ENCODE data around the gene PCNP.

DNA sequence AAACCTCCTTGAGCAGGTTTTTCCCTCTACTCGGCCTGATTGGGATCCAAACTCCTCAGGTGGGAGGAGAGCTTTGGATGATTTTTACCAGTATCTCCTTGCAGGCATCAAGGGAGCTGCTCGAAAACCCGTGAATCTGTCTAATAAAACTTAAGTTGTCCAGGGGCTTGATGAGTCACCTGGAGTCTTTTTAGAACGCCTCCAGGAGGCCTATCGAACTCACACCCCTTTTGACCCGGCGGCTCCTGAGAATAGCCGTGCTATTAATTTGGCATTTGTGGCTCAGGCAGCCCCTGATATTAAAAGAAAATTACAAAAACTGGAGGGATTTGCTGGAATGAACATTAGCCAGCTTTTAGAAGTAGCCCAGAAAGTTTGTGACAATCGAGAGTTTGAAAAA is 61.4 kb downstream of the PCNP start:
- TF ChIP-seq, protein P1, sequence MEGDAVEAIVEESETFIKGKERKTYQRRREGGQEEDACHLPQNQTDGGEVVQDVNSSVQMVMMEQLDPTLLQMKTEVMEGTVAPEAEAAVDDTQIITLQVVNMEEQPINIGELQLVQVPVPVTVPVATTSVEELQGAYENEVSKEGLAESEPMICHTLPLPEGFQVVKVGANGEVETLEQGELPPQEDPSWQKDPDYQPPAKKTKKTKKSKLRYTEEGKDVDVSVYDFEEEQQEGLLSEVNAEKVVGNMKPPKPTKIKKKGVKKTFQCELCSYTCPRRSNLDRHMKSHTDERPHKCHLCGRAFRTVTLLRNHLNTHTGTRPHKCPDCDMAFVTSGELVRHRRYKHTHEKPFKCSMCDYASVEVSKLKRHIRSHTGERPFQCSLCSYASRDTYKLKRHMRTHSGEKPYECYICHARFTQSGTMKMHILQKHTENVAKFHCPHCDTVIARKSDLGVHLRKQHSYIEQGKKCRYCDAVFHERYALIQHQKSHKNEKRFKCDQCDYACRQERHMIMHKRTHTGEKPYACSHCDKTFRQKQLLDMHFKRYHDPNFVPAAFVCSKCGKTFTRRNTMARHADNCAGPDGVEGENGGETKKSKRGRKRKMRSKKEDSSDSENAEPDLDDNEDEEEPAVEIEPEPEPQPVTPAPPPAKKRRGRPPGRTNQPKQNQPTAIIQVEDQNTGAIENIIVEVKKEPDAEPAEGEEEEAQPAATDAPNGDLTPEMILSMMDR (conservative IDR thresholded peaks at IDR 0.05; ENCODE audit: low read depth in 2 of 2), result no peak
- TF ChIP-seq, protein P2, sequence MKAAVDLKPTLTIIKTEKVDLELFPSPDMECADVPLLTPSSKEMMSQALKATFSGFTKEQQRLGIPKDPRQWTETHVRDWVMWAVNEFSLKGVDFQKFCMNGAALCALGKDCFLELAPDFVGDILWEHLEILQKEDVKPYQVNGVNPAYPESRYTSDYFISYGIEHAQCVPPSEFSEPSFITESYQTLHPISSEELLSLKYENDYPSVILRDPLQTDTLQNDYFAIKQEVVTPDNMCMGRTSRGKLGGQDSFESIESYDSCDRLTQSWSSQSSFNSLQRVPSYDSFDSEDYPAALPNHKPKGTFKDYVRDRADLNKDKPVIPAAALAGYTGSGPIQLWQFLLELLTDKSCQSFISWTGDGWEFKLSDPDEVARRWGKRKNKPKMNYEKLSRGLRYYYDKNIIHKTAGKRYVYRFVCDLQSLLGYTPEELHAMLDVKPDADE (IDR thresholded peaks at IDR 0.05), result no peak
- no peak for TF ChIP-seq JUNB (IDR thresholded peaks at IDR 0.05; ENCODE audit: unreplicated experiment)
- no peak for TF ChIP-seq NANOG (IDR thresholded peaks at IDR 0.05; ENCODE audit: borderline replicate concordance)
- TF ChIP-seq EZH2 (IDR thresholded peaks at IDR 0.05; ENCODE audit: low read depth, unreplicated experiment), result no peak
- no peak for TF ChIP-seq POLR2AphosphoS5 (IDR thresholded peaks at IDR 0.05; ENCODE audit: low read depth)
- TF ChIP-seq, protein P3, sequence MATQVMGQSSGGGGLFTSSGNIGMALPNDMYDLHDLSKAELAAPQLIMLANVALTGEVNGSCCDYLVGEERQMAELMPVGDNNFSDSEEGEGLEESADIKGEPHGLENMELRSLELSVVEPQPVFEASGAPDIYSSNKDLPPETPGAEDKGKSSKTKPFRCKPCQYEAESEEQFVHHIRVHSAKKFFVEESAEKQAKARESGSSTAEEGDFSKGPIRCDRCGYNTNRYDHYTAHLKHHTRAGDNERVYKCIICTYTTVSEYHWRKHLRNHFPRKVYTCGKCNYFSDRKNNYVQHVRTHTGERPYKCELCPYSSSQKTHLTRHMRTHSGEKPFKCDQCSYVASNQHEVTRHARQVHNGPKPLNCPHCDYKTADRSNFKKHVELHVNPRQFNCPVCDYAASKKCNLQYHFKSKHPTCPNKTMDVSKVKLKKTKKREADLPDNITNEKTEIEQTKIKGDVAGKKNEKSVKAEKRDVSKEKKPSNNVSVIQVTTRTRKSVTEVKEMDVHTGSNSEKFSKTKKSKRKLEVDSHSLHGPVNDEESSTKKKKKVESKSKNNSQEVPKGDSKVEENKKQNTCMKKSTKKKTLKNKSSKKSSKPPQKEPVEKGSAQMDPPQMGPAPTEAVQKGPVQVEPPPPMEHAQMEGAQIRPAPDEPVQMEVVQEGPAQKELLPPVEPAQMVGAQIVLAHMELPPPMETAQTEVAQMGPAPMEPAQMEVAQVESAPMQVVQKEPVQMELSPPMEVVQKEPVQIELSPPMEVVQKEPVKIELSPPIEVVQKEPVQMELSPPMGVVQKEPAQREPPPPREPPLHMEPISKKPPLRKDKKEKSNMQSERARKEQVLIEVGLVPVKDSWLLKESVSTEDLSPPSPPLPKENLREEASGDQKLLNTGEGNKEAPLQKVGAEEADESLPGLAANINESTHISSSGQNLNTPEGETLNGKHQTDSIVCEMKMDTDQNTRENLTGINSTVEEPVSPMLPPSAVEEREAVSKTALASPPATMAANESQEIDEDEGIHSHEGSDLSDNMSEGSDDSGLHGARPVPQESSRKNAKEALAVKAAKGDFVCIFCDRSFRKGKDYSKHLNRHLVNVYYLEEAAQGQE (IDR thresholded peaks at IDR 0.05; ENCODE audit: unreplicated experiment), result no peak
- no peak for TF ChIP-seq ZNF331 (CRISPR knock-in tag; IDR thresholded peaks at IDR 0.05; ENCODE audit: low read depth)
- no peak for TF ChIP-seq CREB1 (CRISPR knock-in tag; IDR thresholded peaks at IDR 0.05; ENCODE audit: low read depth)
- TF ChIP-seq EZH2phosphoT487 (IDR thresholded peaks at IDR 0.05; ENCODE audit: unreplicated experiment), result no peak
- TF ChIP-seq, protein P4, sequence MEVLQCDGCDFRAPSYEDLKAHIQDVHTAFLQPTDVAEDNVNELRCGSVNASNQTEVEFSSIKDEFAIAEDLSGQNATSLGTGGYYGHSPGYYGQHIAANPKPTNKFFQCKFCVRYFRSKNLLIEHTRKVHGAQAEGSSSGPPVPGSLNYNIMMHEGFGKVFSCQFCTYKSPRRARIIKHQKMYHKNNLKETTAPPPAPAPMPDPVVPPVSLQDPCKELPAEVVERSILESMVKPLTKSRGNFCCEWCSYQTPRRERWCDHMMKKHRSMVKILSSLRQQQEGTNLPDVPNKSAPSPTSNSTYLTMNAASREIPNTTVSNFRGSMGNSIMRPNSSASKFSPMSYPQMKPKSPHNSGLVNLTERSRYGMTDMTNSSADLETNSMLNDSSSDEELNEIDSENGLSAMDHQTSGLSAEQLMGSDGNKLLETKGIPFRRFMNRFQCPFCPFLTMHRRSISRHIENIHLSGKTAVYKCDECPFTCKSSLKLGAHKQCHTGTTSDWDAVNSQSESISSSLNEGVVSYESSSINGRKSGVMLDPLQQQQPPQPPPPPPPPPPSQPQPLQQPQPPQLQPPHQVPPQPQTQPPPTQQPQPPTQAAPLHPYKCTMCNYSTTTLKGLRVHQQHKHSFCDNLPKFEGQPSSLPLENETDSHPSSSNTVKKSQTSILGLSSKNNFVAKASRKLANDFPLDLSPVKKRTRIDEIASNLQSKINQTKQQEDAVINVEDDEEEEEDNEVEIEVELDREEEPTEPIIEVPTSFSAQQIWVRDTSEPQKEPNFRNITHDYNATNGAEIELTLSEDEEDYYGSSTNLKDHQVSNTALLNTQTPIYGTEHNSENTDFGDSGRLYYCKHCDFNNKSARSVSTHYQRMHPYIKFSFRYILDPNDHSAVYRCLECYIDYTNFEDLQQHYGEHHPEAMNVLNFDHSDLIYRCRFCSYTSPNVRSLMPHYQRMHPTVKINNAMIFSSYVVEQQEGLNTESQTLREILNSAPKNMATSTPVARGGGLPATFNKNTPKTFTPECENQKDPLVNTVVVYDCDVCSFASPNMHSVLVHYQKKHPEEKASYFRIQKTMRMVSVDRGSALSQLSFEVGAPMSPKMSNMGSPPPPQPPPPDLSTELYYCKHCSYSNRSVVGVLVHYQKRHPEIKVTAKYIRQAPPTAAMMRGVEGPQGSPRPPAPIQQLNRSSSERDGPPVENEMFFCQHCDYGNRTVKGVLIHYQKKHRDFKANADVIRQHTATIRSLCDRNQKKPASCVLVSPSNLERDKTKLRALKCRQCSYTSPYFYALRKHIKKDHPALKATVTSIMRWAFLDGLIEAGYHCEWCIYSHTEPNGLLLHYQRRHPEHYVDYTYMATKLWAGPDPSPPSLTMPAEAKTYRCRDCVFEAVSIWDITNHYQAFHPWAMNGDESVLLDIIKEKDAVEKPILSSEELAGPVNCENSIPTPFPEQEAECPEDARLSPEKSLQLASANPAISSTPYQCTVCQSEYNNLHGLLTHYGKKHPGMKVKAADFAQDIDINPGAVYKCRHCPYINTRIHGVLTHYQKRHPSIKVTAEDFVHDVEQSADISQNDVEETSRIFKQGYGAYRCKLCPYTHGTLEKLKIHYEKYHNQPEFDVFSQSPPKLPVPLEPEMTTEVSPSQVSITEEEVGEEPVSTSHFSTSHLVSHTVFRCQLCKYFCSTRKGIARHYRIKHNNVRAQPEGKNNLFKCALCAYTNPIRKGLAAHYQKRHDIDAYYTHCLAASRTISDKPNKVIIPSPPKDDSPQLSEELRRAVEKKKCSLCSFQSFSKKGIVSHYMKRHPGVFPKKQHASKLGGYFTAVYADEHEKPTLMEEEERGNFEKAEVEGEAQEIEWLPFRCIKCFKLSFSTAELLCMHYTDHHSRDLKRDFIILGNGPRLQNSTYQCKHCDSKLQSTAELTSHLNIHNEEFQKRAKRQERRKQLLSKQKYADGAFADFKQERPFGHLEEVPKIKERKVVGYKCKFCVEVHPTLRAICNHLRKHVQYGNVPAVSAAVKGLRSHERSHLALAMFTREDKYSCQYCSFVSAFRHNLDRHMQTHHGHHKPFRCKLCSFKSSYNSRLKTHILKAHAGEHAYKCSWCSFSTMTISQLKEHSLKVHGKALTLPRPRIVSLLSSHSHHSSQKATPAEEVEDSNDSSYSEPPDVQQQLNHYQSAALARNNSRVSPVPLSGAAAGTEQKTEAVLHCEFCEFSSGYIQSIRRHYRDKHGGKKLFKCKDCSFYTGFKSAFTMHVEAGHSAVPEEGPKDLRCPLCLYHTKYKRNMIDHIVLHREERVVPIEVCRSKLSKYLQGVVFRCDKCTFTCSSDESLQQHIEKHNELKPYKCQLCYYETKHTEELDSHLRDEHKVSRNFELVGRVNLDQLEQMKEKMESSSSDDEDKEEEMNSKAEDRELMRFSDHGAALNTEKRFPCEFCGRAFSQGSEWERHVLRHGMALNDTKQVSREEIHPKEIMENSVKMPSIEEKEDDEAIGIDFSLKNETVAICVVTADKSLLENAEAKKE (CRISPR knock-in tag; IDR thresholded peaks at IDR 0.05), result no peak
